HG03439 (cell line): ENCODE data around the gene SNX7.

ENCODE experiments used
- ATAC-seq: cut with Tn5 transposase; IDR thresholded peaks from one replicate; pipeline ENCODE4 v1.9.1; 2021; ENCODE audit warnings: mild to moderate bottlenecking, moderate library complexity; ENCODE audit not compliant: unreplicated experiment

Gene SNX7

GRCh38 chr1:98696077-98696476, 34.6 kb downstream of the SNX7 start:
- ATAC-seq: no peak

DNA sequence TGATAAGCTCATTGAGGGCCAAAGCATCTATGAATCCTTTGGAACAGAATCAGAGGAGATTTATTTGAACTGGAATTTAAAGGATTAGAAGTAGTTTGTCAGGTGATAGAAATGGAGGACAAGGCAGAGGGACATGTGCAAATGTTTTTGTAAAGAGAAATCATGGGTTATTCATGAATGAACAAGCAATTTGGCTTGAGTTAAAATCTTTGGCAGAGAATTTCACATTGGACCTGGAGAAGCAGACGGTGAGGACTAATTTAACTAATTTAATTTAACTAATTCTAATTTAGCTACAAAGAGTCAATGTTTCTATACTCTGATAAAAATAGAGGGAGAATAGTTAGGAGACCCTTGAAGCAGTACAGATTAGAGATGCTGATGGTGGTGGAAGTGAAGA, 36.3 kb downstream of the SNX7 start:
- no peak for ATAC-seq

DNA sequence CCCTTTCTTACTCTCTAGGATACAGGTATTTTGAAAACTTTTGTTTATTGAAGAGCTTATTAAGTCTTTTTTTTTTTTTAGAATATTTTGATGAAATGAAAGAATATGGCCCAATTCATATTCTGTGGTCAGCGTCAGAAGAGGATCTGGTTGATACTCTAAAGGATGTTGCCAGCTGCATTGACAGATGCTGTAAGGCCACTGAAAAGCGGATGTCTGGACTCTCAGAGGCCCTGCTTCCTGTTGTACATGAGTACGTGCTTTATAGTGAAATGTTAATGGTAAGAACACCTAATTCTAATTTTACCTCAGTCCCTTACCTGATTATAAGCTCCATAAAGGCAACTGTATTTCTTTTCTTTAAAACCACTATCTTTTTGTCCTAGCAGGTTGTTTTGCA, 37.1 kb downstream of the SNX7 start:
- no peak for ATAC-seq

GRCh38 chr1:98700228-98700627, 38.7 kb downstream of the SNX7 start:
- no peak for ATAC-seq

DNA sequence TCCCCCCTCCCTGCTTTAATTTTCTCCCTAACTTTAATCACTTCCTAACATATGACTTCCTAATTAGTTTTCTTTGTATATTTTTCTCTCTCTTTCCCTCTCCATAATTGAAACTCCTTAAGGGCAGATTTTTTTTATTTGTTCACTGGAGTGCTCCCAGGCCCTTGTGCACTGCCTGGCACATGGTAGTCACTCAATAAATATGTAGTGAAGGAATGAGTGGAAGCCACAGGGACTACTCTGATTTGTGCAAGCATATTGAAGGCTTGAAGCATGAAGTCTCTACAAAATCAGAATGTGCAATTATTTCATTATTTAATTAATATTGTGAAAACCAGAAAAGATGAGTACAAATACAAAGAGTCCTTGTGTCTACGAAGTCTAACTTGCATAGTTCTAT, 41.5 kb downstream of the SNX7 start:
- no peak for ATAC-seq

- no peak for ATAC-seq
These were observed 43.0 kb downstream of the SNX7 start for GRCh38 chr1:98704474-98704873.

DNA sequence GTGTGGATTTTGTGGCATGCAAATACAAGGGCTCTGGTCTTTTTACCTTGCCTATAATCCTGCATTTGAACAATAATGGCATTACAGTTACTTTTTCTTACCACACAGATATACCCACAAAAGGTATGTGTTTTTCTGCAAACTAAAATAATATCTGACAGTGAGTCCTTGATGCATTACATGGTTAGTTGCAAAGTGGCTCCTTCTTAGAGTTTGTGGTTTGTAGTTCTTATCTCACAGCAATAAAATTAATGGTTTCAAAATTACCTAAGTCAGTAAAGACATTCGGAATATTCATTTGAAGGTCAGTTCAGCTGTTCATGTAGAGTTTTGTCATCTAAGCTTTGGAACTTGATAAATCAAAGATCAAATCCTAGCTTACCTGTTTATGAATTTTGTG, 43.5 kb downstream of the SNX7 start:
- ATAC-seq: no peak

DNA sequence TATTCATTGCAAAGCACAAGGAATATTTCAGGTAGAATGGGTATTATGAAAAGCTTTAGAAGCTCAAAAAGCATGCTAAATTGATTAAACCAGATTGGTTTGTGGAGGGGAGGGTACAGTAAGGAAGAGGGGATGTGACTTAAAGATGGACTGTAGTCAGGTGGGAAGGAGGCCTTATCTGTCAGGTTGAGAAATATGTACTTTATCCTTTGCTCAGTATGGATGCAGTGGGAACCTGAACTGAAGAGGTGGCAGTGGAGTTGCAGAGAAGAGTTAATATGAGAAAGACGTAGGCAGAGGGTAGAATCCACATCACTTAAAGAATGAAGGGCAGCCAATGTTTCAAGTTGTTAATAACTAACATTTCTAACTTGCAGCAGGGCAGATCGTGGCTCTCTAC, 44.1 kb downstream of the SNX7 start:
- no peak for ATAC-seq

GRCh38 chr1:98706173-98706843, 44.8 kb downstream of the SNX7 start:
- no peak for ATAC-seq

GRCh38 chr1:98707556-98707955, 46.0 kb downstream of the SNX7 start:
- no peak for ATAC-seq

DNA sequence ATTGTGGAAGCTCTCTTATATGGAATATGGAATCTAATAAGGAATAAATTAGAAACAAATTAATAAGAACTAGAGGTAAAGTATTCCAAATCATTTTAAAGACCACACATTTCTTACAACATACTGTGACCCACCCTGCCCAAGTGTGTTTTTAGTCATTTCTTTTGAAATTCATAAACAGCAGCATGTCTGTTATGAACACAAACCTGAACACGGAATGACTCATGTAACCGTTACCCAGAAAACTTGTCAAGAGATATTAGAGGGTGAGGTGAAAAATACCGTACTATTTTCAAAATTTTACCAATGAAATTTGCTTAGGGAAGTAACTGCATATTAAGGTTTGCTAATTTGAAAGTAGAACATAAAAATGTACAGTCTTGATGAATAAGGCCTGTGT, 48.4 kb downstream of the SNX7 start:
- ATAC-seq: no peak

DNA sequence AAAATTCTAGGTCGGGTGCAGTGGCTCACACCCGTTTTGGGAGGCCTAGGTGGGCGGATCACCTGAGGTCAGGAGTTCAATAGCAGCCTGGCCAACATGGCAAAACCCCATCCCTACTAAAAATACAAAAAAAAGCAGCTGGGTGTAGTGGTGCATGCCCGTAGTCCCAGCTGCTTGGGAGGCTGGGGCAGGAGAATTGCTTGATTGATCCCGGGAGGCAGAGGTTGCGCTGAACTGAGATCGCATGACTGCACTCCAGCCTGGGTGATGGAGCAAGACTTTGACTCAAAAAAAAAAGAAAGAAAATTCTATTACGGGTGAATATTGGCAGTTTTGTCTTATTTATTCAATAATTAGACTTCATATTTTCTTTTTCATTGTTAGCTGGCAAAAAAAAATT, 62.1 kb downstream of the SNX7 start:
- ATAC-seq: no peak

GRCh38 chr1:98732985-98733781, 71.7 kb downstream of the SNX7 start:
- no peak for ATAC-seq

DNA sequence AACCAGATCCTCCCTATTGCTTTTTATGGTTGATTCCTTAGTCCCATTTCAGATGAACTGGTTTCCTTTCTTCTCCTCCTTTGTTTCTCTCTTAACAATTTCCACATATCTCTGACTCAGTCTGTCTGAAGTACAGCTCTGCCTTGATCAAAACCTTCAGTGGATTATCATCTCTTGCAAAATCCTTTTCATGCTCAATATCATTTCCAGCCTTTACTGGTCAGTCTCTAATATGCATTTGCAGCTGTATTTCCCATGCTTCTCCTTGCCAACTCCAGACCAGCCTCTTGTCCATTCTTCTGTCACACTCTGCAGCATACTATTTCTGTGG, 72.2 kb downstream of the SNX7 start:
- no peak for ATAC-seq

DNA sequence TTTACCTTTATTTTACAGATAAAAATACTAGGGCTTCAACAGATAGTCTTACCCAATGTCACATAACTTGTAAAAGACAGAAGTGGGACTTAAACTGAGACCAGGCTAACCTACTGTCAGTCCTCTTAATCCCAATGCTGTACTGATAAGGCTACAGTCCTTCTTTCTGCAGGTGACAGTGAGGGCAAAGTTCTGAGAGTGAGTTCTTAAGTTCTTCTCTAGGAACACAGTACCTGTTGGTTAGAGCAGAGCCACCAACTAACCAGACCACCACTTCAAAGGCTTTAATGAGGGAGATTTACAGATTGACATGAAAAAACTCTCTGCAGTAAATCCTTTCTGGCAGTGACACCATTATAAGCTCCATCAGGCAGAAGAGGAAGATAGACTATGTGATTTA, 74.2 kb downstream of the SNX7 start:
- ATAC-seq: no peak

DNA sequence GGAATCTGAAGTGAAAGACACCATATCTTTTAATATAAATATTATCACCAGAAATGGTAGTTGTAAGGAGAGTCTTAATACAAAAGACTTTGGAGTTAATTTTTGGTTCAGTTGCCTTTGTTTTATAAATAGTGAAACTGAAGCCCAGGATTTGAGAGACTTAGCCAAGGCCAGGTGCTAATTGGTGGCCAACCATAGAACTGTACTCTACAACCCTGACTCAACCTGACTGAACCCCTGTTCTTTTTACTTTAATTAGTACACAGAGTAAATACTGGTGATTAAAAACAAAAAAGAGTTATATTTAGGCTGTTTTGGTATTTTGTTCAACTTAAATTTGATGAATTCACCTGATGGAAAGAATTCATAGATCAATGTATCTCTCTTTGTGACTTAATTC, 76.3 kb downstream of the SNX7 start:
- ATAC-seq: no peak

- no peak for ATAC-seq
These were observed 78.2 kb downstream of the SNX7 start for GRCh38 chr1:98739762-98740161.

DNA sequence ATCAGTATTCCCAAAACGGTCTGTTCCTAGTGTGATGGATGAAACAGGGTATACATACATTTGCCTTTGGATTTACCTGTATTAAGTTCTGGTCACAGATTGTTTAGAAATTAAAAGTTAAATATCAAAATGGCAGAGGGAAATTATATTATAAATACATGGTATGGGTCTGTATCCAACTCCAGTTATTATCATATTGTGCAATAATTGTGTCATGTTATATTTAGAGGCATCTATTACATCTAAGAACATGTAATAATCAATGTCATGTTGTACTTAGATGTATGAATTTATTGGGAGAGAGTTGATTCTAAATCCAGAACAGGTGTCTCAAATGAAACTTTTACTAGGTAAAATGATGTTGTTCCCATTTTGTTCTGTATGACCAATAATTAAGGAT, 79.6 kb downstream of the SNX7 start:
- no peak for ATAC-seq

- no peak for ATAC-seq
These were observed 87.7 kb downstream of the SNX7 start for GRCh38 chr1:98749152-98749756.

DNA sequence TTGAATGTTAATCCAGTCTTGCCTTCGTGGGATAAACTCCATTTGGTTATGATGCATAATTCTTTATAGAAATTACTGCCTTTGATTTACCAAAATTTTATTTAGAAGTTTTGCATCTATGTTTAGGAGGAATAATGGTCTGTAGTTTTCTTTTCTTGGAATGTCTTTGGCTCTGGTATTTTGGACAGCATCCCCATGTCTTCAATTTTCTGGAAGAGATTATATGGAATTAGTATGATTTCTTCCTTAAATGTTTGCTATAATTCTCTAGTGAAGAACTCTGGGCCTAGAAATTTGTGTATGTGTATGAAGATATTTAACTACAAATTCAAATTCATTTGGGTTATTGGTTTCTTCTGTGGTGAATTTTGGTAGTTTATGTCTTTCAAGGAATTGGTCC, 92.7 kb downstream of the SNX7 start:
- no peak for ATAC-seq

- ATAC-seq: no peak
These were observed 99.8 kb downstream of the SNX7 start for GRCh38 chr1:98761219-98761865.
